ENCODE results near the gene MAP3K20. TPM values are rescaled to one million over a fixed set of nuclear protein-coding genes. Genes with fewer than 3 reads are reported as not detected.
"Not testable (repeated sequence)": the region's sequence is repeated elsewhere in the genome, so short reads cannot be mapped to it uniquely, and the experiment has no call there.

Gene MAP3K20
- total RNA-seq, 2 experiments from 2014 or later, result 8.0 to 10.2 TPM

DNA sequence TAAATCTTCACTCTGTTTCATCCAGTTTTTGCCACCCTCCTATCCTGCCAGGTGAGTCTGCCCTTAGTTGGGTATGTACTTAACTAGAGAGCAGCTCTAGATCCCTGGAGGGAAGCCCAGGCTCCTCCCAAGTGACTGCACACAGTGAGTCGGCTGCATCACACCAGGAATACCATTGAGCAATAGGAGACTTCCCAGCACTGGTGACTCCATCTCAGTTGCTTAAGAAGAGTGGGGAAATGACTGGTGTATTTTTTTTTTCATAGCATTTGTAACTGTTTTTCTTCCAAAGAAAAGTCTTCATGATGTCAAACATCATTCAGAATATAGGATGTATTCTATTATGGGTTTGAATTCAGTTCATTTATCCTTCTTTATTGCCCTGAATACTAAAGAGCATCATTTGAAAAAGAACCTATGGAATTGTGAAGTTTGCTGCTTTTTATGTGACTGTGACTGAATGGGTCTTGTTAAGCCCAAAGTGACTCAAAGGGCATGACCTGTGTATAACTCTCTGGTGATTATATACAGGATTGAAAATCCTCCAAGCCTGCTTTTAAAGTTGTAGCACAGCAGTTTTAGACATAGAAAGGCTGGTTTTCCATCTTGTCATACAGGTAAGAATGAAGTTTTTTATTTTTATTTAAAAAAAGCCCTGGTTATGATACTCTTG is 84.3 kb downstream of the MAP3K20 start:
- intact Hi-C loops (cut with micrococcal nuclease), result no loop called here
- no peak for ATAC-seq
- no peak for TF ChIP-seq CTCF (IDR thresholded peaks at IDR 0.05)
- Mint-ChIP-seq H3K4me3 (no peak overlapping the region), H3K9me3 (no peaks in the 10 kb centered on the region), H3K36me3 (ENCODE audit: low read depth) (peaks cover 2% of the 10 kb centered on the region), H3K27me3 (peaks cover 2% of the 10 kb centered on the region), H3K4me1 (ENCODE audit: low read depth) (peaks cover 1% of the 10 kb centered on the region), H3K27ac (no peak overlapping the region)
- ChIA-PET CTCF (interaction anchor here (1.2 kb wide), 1 partner anchor 132 kb away, joined by 3 read pairs; no protein-coding TSS in a partner anchor), POLR2A (no interaction called here)
- DNase-seq, result no peak

DNA sequence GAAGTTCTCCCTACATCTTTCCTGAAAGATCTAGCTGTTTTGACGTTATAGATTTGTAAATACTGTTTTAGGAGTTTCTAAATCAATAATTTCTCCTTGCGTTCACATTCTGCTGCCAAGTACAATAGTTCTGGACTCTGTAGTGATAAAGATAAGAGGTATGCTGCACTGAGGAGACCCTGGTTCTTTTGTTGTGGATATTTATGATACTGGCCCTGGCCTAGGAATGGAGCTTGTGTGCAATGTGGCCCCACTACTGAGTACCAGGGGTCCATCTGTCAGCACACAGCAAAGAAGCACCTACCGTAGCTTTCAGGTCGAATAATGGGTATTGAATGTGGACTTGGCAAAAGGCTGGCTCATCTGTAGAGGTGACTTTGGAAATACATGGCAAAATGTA is 85.0 kb downstream of the MAP3K20 start:
- no peak overlapping the region for H3K4me3 Mint-ChIP-seq
- no peak for ATAC-seq
- TF ChIP-seq CTCF (IDR thresholded peaks at IDR 0.05), result no peak
- ChIA-PET POLR2A (no interaction called here), CTCF (no interaction called here)
- intact Hi-C loops (cut with micrococcal nuclease), result no loop called here
- H3K36me3 Mint-ChIP-seq (ENCODE audit: low read depth), result peaks cover 2% of the 10 kb centered on the region
- H3K27ac Mint-ChIP-seq, result no peak overlapping the region
- H3K4me1 Mint-ChIP-seq (ENCODE audit: low read depth), result no peaks in the 10 kb centered on the region
- no peaks in the 10 kb centered on the region for H3K9me3 Mint-ChIP-seq
- DNase-seq, result no peak
- H3K27me3 Mint-ChIP-seq, result peaks cover 2% of the 10 kb centered on the region

DNA sequence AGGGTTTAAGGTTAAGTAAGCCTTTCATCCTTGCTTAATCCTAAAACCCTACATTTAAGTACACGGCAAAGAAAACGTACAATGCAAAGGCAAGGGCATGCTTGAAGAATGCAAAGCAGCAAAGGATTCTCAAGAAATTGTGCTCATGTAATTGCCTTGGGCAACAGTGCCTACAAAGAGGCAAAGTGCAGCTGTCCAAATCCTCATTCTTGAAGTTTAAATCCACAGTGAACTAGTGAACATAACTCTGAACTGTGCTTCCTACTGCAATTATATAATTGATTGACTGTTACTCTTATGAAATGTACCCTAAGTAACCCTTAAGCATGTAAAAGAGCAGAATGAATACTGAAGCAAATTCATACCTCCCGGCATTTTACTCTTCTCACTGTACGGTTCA is 85.4 kb downstream of the MAP3K20 start:
- no peaks in the 10 kb centered on the region for H3K9me3 Mint-ChIP-seq
- intact Hi-C loops (cut with micrococcal nuclease), result no loop called here
- H3K4me1 Mint-ChIP-seq (ENCODE audit: low read depth), result no peaks in the 10 kb centered on the region
- peaks cover 2% of the 10 kb centered on the region for H3K27me3 Mint-ChIP-seq
- ChIA-PET CTCF (no interaction called here), POLR2A (no interaction called here)
- peaks cover 2% of the 10 kb centered on the region for H3K36me3 Mint-ChIP-seq (ENCODE audit: low read depth)
- H3K27ac Mint-ChIP-seq, result no peak overlapping the region
- ATAC-seq, result no peak
- H3K4me3 Mint-ChIP-seq, result no peak overlapping the region
- no peak for TF ChIP-seq CTCF (IDR thresholded peaks at IDR 0.05)
- no peak for DNase-seq

DNA sequence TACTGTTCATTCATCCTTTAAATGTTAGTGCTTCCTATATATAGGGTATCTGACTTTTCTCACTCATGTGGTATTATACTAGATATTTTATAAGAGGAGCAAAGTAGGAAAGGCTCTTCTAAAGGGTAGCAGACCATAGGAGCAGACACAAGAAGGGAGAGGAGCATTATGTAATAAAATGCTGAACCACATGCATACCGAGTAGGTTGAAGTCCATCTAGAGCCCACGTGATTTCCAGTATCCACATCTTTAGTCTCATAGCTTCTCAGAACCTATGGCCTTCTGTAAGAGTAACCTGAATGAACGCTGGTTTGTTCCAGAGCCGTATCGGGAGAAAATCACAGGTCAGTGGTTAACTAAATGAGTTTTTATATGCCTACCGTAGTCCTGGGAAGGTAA is 85.9 kb downstream of the MAP3K20 start:
- no peak overlapping the region for H3K27ac Mint-ChIP-seq
- ATAC-seq (no peak), DNase-seq (no peak)
- intact Hi-C loops (cut with micrococcal nuclease), result no loop called here
- H3K4me1 Mint-ChIP-seq (ENCODE audit: low read depth), result no peaks in the 10 kb centered on the region
- CTCF ChIA-PET, result no interaction called here
- peaks cover 2% of the 10 kb centered on the region for H3K27me3 Mint-ChIP-seq
- POLR2A ChIA-PET, result no interaction called here
- no peak for TF ChIP-seq CTCF (IDR thresholded peaks at IDR 0.05)
- H3K36me3 Mint-ChIP-seq (ENCODE audit: low read depth), result peaks cover 2% of the 10 kb centered on the region
- H3K4me3 Mint-ChIP-seq, result no peak overlapping the region
- H3K9me3 Mint-ChIP-seq, result no peaks in the 10 kb centered on the region

DNA sequence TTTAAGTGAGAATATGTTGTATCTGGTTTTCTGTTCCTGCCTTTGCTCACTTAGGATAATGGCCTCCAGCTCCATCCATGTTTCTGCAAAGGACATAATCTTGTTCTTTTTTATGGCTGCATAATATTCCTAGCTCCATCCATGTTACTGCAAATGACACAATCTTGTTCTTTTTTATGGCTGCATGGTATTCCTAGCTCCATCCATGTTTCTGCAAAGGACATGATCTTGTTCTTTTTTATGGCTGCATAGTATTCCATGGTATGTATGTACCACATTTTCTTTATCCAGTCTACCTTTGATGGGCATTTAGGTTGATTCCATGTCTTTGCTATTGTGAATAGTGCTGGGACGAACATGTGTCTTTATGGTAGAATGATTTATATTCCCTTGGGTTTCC is 87.7 kb downstream of the MAP3K20 start:
- ATAC-seq; H3K27me3 Mint-ChIP-seq; H3K4me1 Mint-ChIP-seq (ENCODE audit: low read depth); H3K9me3 Mint-ChIP-seq; H3K27ac Mint-ChIP-seq; intact Hi-C loops (cut with micrococcal nuclease); H3K4me3 Mint-ChIP-seq; DNase-seq; H3K36me3 Mint-ChIP-seq (ENCODE audit: low read depth): not testable (repeated sequence)
- CTCF ChIA-PET, result interaction anchor here (1.0 to 1.9 kb wide), 2 partner anchors 47 to 135 kb away, joined by 3 to 5 read pairs; no protein-coding TSS in a partner anchor
- POLR2A ChIA-PET, result interaction anchor here (1.0 kb wide), 1 partner anchor 10 kb away, joined by 5 read pairs; no protein-coding TSS in a partner anchor

Measured in activated CD8-positive, alpha-beta T cell treated with anti-CD3 and anti-CD28 coated beads for 36 hours (primary cell).